ENCODE results near the gene ALG8. TPM values are rescaled to one million over a fixed set of nuclear protein-coding genes. Genes with fewer than 3 reads are reported as not detected.

Gene ALG8
- total RNA-seq, 2 donors from 2014 or later, result 16.5 to 22.5 TPM

DNA sequence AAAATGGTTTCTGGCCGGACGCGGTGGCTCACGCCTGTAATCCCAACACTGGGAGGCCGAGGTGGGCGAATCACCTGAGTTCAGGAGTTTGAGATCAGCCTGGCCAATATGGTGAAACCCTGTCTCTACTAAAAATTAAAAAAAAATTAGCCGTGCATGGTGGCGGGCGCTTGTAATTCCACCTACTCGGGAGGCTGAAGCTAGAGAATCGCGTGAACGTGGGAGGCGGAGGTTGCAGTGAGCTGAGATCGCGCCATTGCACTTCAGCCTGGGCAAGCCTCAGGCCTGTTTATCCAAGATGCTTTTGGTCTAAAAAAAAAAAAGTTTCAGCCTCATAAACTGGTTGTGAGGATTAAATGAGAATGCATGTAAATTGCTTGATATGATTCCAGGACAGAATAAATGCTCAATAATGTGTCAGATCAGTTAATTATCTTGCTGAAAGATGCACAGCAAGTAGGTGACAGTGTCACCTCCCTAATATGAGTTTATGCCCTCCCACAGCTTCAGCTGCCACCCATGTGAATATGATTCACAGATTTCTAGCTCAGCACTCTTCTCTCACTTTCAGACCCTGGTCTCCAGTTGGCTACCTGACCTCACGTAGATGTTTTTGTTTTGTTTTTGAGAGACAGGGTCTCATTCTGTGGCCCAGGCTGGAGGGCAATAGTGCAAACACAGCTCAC, 1.1 kb upstream of the ALG8 start:
- DNase-seq (ENCODE audit: low spot score), result no peak
- Histone ChIP-seq H3K36me3 (no peaks in the 10 kb centered on the region), H3K4me1 (peaks cover 0 to 16% of the 10 kb centered on the region in 2 donors), H3K4me3 (peak overlapping the region; percentile 53 to 85), H3K9me3 (no peaks in the 10 kb centered on the region), H3K27ac (no peak overlapping the region), H3K27me3 (no peaks in the 10 kb centered on the region)
- TF ChIP-seq, protein P1, sequence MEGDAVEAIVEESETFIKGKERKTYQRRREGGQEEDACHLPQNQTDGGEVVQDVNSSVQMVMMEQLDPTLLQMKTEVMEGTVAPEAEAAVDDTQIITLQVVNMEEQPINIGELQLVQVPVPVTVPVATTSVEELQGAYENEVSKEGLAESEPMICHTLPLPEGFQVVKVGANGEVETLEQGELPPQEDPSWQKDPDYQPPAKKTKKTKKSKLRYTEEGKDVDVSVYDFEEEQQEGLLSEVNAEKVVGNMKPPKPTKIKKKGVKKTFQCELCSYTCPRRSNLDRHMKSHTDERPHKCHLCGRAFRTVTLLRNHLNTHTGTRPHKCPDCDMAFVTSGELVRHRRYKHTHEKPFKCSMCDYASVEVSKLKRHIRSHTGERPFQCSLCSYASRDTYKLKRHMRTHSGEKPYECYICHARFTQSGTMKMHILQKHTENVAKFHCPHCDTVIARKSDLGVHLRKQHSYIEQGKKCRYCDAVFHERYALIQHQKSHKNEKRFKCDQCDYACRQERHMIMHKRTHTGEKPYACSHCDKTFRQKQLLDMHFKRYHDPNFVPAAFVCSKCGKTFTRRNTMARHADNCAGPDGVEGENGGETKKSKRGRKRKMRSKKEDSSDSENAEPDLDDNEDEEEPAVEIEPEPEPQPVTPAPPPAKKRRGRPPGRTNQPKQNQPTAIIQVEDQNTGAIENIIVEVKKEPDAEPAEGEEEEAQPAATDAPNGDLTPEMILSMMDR (IDR thresholded peaks at IDR 0.05), result no peak

DNA sequence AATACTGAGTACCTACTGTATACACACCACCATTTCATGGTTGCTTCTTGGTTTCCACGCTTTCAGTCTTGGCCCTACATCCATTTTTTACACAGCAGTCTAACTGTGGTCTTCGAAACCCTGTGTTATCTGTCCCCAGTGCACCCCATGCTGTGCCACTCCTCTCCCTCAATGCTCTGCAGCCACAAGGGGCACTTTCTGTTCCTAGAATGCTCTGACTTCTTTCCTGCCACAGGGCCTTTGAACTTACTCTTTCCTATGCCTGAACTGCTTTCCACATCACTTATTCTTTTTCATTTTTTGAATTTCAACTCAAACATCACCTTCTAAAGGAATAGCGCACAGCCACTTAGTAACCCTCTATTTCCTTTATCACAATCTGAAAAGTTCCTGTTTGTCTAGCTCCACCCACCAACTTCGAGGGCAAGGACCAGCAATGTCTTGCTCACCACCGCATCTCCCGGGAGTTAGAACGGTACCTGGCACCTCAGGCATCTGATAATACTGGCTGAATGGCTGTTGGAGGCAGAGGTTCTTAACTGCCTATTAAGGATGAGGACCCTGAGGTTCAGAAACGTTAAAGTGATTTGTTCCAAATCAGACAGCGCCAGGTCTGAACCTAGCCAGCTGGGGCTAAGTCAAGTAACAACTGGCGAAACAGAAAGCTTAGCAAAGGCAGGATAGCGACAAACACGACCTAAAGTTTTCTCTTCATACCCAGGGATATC, 568 bp downstream of the ALG8 start:
- H3K9me3 ChIP-seq, result no peaks in the 10 kb centered on the region
- no peak for DNase-seq (ENCODE audit: low spot score)
- peak overlapping the region; percentile 53 to 85 for H3K4me3 ChIP-seq
- H3K36me3 ChIP-seq, result no peaks in the 10 kb centered on the region
- peak overlapping the region; percentile 69 to 76 for H3K27ac ChIP-seq
- TF ChIP-seq, protein P1 (IDR thresholded peaks at IDR 0.05), result no peak
- no peaks in the 10 kb centered on the region for H3K27me3 ChIP-seq
- peaks cover 0 to 16% of the 10 kb centered on the region in 2 donors for H3K4me1 ChIP-seq

DNA sequence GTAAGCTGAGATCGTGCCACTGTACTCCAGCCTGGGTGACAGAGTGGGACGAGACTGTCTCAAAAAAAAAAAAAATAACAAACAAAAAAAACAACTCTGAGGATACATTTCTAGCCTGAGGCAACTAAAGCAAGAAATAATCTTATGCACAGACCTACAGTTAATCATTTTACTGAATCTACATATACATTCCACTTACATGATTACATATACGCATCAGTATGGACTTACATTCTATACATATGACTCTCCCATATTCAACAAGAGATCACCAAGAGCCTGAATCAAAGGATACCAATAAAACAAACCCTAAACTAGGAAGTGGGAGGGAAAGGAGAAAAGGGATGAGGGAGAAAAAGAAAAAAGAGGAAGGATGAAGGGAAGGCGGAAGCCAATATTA, 1.1 kb downstream of the ALG8 start:
- Histone ChIP-seq H3K27me3 (no peaks in the 10 kb centered on the region), H3K9me3 (no peaks in the 10 kb centered on the region), H3K4me1 (peaks cover 0 to 16% of the 10 kb centered on the region in 2 donors), H3K36me3 (no peaks in the 10 kb centered on the region), H3K4me3 (no peak overlapping the region), H3K27ac (no peak overlapping the region)
- DNase-seq (ENCODE audit: low spot score), result no peak
- TF ChIP-seq, protein P1 (IDR thresholded peaks at IDR 0.05), result no peak

DNA sequence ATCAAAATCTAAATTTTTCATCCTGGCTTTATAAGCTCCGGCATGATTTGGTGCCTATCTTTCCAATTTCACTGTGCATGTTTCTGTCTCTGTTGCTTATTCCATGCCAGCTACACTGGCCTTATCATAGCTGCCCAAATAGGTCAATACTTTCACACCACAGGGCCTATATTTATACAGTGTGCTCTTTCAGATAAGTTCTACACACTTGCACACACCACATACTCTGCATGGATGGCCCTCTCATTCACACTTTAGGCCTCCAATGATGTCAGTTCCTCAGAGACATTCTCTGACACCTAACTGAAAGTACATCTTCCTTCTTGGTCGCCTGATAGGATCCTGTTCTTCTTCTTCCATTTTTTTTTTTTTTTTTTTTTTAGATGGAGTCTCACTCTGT, 7.0 kb downstream of the ALG8 start:
- Histone ChIP-seq H3K4me1 (no peaks in the 10 kb centered on the region), H3K4me3 (no peak overlapping the region), H3K36me3 (no peaks in the 10 kb centered on the region), H3K27ac (no peak overlapping the region), H3K27me3 (no peaks in the 10 kb centered on the region), H3K9me3 (no peaks in the 10 kb centered on the region)
- DNase-seq (ENCODE audit: low spot score), result no peak
- TF ChIP-seq, protein P1 (IDR thresholded peaks at IDR 0.05), result no peak

DNA sequence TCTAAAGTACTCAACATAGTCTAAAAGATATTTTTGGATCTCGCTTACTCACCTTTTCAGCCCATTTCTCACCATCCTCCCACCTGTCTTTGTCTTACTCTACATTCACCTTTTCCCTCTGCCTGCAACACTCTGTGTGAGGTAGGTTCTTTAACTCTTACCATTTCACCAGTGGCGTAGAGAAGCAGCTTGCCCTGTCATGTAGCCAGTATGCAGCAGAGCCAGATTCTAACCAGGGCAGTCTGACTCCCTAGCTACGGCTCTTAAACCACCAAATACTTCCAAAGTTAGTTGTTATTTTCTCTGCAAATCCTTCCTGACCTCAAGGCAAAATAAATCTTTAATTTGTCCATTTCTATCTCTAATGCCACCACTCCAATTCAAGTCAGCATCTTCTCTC, 7.5 kb downstream of the ALG8 start:
- no peaks in the 10 kb centered on the region for H3K36me3 ChIP-seq
- H3K27ac ChIP-seq, result no peak overlapping the region
- H3K4me3 ChIP-seq, result no peak overlapping the region
- no peaks in the 10 kb centered on the region for H3K9me3 ChIP-seq
- H3K27me3 ChIP-seq, result no peaks in the 10 kb centered on the region
- no peak for DNase-seq (ENCODE audit: low spot score)
- TF ChIP-seq, protein P1 (IDR thresholded peaks at IDR 0.05), result no peak
- no peaks in the 10 kb centered on the region for H3K4me1 ChIP-seq

Measured in right atrium auricular region (tissue), 2 donors.